Testis (tissue), 3 donors: ENCODE data around the gene AKAP8L. TPM values are rescaled to one million over a fixed set of nuclear protein-coding genes. Genes with fewer than 3 reads are reported as not detected.

ENCODE experiments used
- DNase-seq: peaks from one replicate; pipeline ENCODE4 v3.0.0-alpha.2; 2019
- H3K27ac ChIP-seq, 2 donors: fragments of 200-600 bp; sonication (generic); one replicate each; pipeline ENCODE4 v1.5.1; 2019
- H3K27me3 ChIP-seq: fragments of 200-600 bp; sonication (generic); one replicate; pipeline ENCODE4 v1.5.1; 2019
- H3K36me3 ChIP-seq: fragments of 200-600 bp; sonication (generic); one replicate; pipeline ENCODE4 v1.5.1; 2017; ENCODE audit warnings: low read depth; ENCODE audit errors: missing control alignments
- H3K4me1 ChIP-seq: fragments of 200-600 bp; sonication (generic); one replicate; pipeline ENCODE4 v1.5.1; 2019
- H3K4me3 ChIP-seq, 2 donors: fragments of 200-600 bp; sonication (generic); one replicate each; pipeline ENCODE4 v1.5.1; 2017 to 2019
- H3K9me3 ChIP-seq: fragments of 200-600 bp; sonication (generic); one replicate; pipeline ENCODE4 v1.5.1; 2017
- POLR2A ChIP-seq: fragments of 450-650 bp; IDR thresholded peaks from one replicate; pipeline ENCODE4 v1.6.1; 2017; ENCODE audit warnings: antibody characterized with exemption, mild to moderate bottlenecking, moderate library complexity
- WGBS, 2 donors: methylation state at CpG; one replicate each; pipeline ENCODE4 v1.1.5; 2018; 5-methylcytosine and 5-hydroxymethylcytosine counted together
- intact Hi-C: fragments of 100-400 bp; cut with DNase I; formaldehyde crosslinking; loops from one replicate; pipeline ENCODE4 v1.15.1; 2023; ENCODE audit warnings: low total_unique reads
- polyA plus RNA-seq: library from polyadenylated mRNA; stranded (reverse); fragments of 350-450 nt; fragmentation: Illumina TruSeq; extraction: RNeasy Lipid Tissue Mini Kit (QIAGEN cat#74804); gene quantifications from one replicate; pipeline ENCODE4 v1.2.3, GENCODE V29; 2014; ENCODE audit warnings: low read depth, low replicate concordance; ENCODE audit not compliant: insufficient read depth
- total RNA-seq, 2 donors: library from RNA; depleted of rRNA; stranded (reverse); fragments of >200 nt; gene quantifications; one replicate each; pipeline ENCODE4 v1.2.3, GENCODE V29; 2016
- TF ChIP-seq, protein P1 (sequence below), 3 experiments: fragments of 450-650 bp in 2 of 3; fragments of 200-600 bp in 1 of 3; sonication (generic) in 1 of 3; IDR thresholded peaks; one replicate each; pipeline ENCODE4 v1.5.1; 2016 to 2019; ENCODE audit warnings: antibody characterized with exemption in 3 of 3, mild to moderate bottlenecking in 2 of 3, moderate library complexity in 1 of 3

Gene AKAP8L
- total and polyA plus RNA-seq, 3 donors from 2014 or later = 131 to 399 (median 334) TPM

DNA sequence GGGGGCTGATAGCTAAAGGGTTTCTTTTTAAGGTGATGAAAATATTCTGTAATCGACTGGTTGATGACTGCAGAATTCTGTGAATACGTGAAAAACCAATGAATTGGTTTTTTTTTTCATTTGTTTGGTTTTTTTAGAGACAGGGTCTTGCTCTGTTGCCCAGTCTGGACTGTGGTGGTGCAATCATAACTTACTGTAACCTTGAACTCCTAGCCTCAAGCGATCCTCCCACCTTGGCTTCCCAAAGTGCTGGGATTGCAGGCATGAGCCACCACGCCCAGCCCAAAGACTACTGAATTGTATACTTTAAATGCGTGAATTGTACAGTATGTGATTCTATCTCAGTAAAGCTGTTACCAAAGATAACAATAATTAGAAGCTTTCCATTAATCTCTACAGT is 24.4 kb downstream of the AKAP8L start:
- Histone ChIP-seq H3K4me3 (no peak overlapping the region), H3K36me3 (no peaks in the 10 kb centered on the region), H3K4me1 (no peaks in the 10 kb centered on the region), H3K27ac (no peak overlapping the region), H3K9me3 (no peaks in the 10 kb centered on the region), H3K27me3 (no peaks in the 10 kb centered on the region)
- intact Hi-C loops = no loop called here
- WGBS, 2 donors = 60 to 82% methylated on average over 5 of the region's 5 CpGs
- TF ChIP-seq, protein P1, sequence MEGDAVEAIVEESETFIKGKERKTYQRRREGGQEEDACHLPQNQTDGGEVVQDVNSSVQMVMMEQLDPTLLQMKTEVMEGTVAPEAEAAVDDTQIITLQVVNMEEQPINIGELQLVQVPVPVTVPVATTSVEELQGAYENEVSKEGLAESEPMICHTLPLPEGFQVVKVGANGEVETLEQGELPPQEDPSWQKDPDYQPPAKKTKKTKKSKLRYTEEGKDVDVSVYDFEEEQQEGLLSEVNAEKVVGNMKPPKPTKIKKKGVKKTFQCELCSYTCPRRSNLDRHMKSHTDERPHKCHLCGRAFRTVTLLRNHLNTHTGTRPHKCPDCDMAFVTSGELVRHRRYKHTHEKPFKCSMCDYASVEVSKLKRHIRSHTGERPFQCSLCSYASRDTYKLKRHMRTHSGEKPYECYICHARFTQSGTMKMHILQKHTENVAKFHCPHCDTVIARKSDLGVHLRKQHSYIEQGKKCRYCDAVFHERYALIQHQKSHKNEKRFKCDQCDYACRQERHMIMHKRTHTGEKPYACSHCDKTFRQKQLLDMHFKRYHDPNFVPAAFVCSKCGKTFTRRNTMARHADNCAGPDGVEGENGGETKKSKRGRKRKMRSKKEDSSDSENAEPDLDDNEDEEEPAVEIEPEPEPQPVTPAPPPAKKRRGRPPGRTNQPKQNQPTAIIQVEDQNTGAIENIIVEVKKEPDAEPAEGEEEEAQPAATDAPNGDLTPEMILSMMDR (IDR thresholded peaks at IDR 0.05) = no peak
- no peak for TF ChIP-seq POLR2A
- no peak for DNase-seq

DNA sequence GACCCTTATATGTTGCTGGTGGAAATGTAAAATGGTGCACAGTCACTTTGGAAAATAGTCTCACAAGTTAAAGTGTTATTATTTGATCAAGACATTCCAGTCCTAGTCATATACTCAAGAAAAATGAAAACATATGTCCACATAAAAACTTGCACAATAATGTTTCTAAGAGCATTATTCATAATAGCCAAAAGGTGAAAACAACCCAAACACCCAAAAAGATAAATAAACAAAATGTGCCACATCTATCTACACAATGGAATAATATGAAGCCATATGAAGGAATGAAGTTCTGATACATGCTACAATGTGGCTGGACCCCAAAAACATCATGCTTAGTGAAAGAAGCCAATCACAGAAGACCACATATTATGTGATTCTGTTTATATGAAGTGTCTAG is 24.8 kb downstream of the AKAP8L start:
- Histone ChIP-seq H3K4me1 (no peaks in the 10 kb centered on the region), H3K27ac (no peak overlapping the region), H3K36me3 (no peaks in the 10 kb centered on the region), H3K9me3 (no peaks in the 10 kb centered on the region), H3K4me3 (no peak overlapping the region), H3K27me3 (no peaks in the 10 kb centered on the region)
- TF ChIP-seq, protein P1 (IDR thresholded peaks at IDR 0.05) = no peak
- no peak for TF ChIP-seq POLR2A
- DNase-seq = no peak
- intact Hi-C loops = no loop called here

DNA sequence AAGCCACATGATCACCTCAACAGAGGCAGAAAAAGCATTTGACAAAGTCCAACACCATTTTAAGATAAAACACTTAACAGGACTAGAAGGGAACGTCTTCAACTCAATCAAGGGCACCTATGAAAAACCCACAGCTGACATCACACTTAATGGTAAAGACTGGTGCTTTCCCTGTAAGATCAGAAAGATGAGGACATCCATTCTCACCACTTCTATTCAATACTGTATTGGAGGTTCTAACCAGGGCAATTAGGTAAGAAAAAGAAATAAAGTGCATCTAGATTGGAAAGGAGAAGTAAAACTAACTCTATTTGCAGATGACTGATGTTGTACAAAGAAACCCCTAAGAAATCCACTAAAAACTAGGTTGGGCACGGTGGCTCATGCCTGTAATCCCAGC is 28.0 kb downstream of the AKAP8L start:
- H3K9me3 ChIP-seq = no peaks in the 10 kb centered on the region
- H3K4me3 ChIP-seq = no peak overlapping the region
- H3K4me1 ChIP-seq = no peaks in the 10 kb centered on the region
- no peak for DNase-seq
- H3K36me3 ChIP-seq = no peaks in the 10 kb centered on the region
- 77 to 80% methylated on average over 2 of the region's 2 CpGs for WGBS, 2 donors
- no peaks in the 10 kb centered on the region for H3K27me3 ChIP-seq
- no peak for TF ChIP-seq POLR2A
- intact Hi-C loops = no loop called here
- no peak overlapping the region for H3K27ac ChIP-seq

DNA sequence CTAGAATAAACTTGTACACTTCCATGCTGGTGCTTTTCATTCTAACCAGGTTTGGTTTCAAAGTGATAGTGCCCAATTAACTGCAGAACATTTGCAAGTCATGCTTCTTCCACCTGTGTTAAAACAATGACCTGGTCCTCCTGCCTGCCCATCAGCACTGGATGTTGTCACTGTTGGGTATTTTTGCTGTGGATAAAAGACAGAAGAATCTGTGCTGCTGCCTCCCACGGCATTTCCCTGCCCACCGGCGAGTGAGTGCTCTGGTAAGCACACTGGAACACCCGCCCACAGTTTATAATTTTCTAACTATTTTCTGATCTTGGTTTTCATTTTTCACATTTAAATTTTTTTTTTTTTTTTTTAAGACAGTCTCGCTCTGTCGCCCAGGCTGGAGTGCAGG is 36.9 kb downstream of the AKAP8L start:
- H3K4me1 ChIP-seq = peaks cover 13% of the 10 kb centered on the region

DNA sequence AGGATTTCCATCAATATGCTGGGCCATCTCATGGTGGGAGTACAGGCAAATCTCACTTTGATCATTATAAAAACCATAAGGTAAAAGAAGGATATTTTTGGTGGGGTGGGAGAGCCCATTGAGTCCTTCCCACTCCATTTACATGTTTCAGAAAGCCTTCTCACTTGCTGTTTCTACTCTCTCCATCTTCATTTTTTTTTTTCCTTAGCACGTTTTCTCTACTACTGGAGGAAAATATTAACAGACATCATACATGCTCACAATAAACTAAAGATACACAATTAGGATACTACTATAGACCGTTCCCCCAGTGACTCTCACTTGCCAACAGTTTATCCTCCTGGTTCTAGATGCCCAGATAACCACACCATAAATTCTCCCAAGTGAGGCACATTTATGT is 37.4 kb downstream of the AKAP8L start:
- H3K4me3 ChIP-seq = no peak overlapping the region
- intact Hi-C loops = no loop called here
- no peaks in the 10 kb centered on the region for H3K27me3 ChIP-seq
- H3K36me3 ChIP-seq = no peaks in the 10 kb centered on the region
- 60 to 68% methylated on average over 2 of the region's 2 CpGs for WGBS, 2 donors
- no peak overlapping the region for H3K27ac ChIP-seq
- TF ChIP-seq, protein P1 (IDR thresholded peaks at IDR 0.05) = no peak
- TF ChIP-seq POLR2A = no peak
- no peak for DNase-seq
- H3K4me1 ChIP-seq = peaks cover 17% of the 10 kb centered on the region
- no peaks in the 10 kb centered on the region for H3K9me3 ChIP-seq

More for the DNA sequence above, 36.9 kb downstream of the AKAP8L start:
- no peak for DNase-seq
- Histone ChIP-seq H3K27ac (no peak overlapping the region), H3K4me3 (no peak overlapping the region), H3K27me3 (no peaks in the 10 kb centered on the region), H3K9me3 (no peaks in the 10 kb centered on the region), H3K36me3 (no peaks in the 10 kb centered on the region)
- intact Hi-C loops = no loop called here
- WGBS, 2 donors = 56 to 77% methylated on average over 6 of the region's 6 CpGs
- TF ChIP-seq, protein P1 (IDR thresholded peaks at IDR 0.05) = no peak
- no peak for TF ChIP-seq POLR2A
